Measurements from ENCODE around the gene AFF3.

GRCh38 chr2:100029460-100029859, 112.9 kb downstream of the AFF3 start:
- no peak for TF ChIP-seq CTCF (conservative IDR thresholded peaks at IDR 0.05)
- no peak for TF ChIP-seq EZH2 (IDR thresholded peaks at IDR 0.05; ENCODE audit: low read depth)

All from PC-9 (cell line).